GM18870 (cell line): Measurements from ENCODE around the gene CTSD.
"Not testable (repeated sequence)": the region's sequence is repeated elsewhere in the genome, so short reads cannot be mapped to it uniquely, and the experiment has no call there.

Source experiments
- ATAC-seq: cut with Tn5 transposase; IDR thresholded peaks from one replicate; pipeline ENCODE4 v1.9.1; 2021; ENCODE audit warnings: moderate library complexity; ENCODE audit not compliant: unreplicated experiment

Gene CTSD

GRCh38 chr11:1770528-1770927 lies 6.8 kb upstream of the CTSD start:
- ATAC-seq, result no peak

- no peak for ATAC-seq
These were observed 6.3 kb upstream of the CTSD start for GRCh38 chr11:1770061-1770460.

GRCh38 chr11:1769304-1769936 lies 5.7 kb upstream of the CTSD start:
- ATAC-seq, result not testable (repeated sequence)

GRCh38 chr11:1768141-1768469 lies 4.4 kb upstream of the CTSD start:
- ATAC-seq, result no peak

- no peak for ATAC-seq
These were observed 3.8 kb upstream of the CTSD start for GRCh38 chr11:1767399-1768140.

GRCh38 chr11:1766719-1767398 lies 3.1 kb upstream of the CTSD start:
- no peak for ATAC-seq

GRCh38 chr11:1765871-1766718 lies 2.4 kb upstream of the CTSD start:
- no peak for ATAC-seq

GRCh38 chr11:1763336-1763795 lies 361 bp downstream of the CTSD start:
- no peak for ATAC-seq

- no peak for ATAC-seq
These were observed 1.0 kb downstream of the CTSD start for GRCh38 chr11:1762537-1763302.

- ATAC-seq, result no peak
These were observed 1.7 kb downstream of the CTSD start for GRCh38 chr11:1761857-1762536.

- ATAC-seq, result no peak
These were observed 2.4 kb downstream of the CTSD start for GRCh38 chr11:1761110-1761856.

- no peak for ATAC-seq
These were observed 3.2 kb downstream of the CTSD start for GRCh38 chr11:1760351-1761109.

- ATAC-seq, result no peak
These were observed 3.9 kb downstream of the CTSD start for GRCh38 chr11:1759851-1760220.

GRCh38 chr11:1759151-1759850 lies 4.4 kb downstream of the CTSD start:
- no peak for ATAC-seq

GRCh38 chr11:1758611-1759150 lies 5.0 kb downstream of the CTSD start:
- no peak for ATAC-seq

GRCh38 chr11:1757861-1758610 lies 5.7 kb downstream of the CTSD start:
- ATAC-seq, result no peak
